ENCODE results near the gene HOXB6. TPM values are rescaled to one million over a fixed set of nuclear protein-coding genes. Genes with fewer than 3 reads are reported as not detected.

The HOXB6 gene
- total RNA-seq, 2 experiments from 2014 or later, result not detected

GRCh38 chr17:48564188-48565021, 40.4 kb downstream of the HOXB6 start:
- TF ChIP-seq CTCF (IDR thresholded peaks at IDR 0.05), result no peak
- Mint-ChIP-seq H3K4me3 (no peak overlapping the region), H3K9me3 (no peaks in the 10 kb centered on the region), H3K4me1 (ENCODE audit: low read depth) (peaks cover 7% of the 10 kb centered on the region), H3K36me3 (ENCODE audit: low read depth) (no peaks in the 10 kb centered on the region), H3K27me3 (peaks cover 5% of the 10 kb centered on the region), H3K27ac (no peak overlapping the region)
- intact Hi-C loops (cut with micrococcal nuclease), result no loop called here
- CTCF ChIA-PET, result no interaction called here
- POLR2A ChIA-PET, result interaction anchor here (0.6 to 1.8 kb wide), 2 partner anchors 21 to 141 kb away, joined by 3 to 6 read pairs; no protein-coding TSS in a partner anchor
- no peak for ATAC-seq
- no peak for DNase-seq

GRCh38 chr17:48563867-48564187, 41.0 kb downstream of the HOXB6 start:
- CTCF ChIA-PET, result no interaction called here

GRCh38 chr17:48563385-48563838, 41.4 kb downstream of the HOXB6 start:
- H3K4me3 Mint-ChIP-seq, result no peak overlapping the region
- no peak for DNase-seq
- H3K27me3 Mint-ChIP-seq, result peaks cover 2% of the 10 kb centered on the region
- H3K9me3 Mint-ChIP-seq, result no peaks in the 10 kb centered on the region
- ChIA-PET CTCF (interaction anchor here (1.2 kb wide), 1 partner anchor 187 kb away, joined by 4 read pairs; no protein-coding TSS in a partner anchor), POLR2A (interaction anchor here (0.6 to 1.8 kb wide), 2 partner anchors 20 to 344 kb away, joined by 5 to 6 read pairs; no protein-coding TSS in a partner anchor)
- H3K4me1 Mint-ChIP-seq (ENCODE audit: low read depth), result peaks cover 6% of the 10 kb centered on the region
- H3K36me3 Mint-ChIP-seq (ENCODE audit: low read depth), result no peaks in the 10 kb centered on the region
- no peak overlapping the region for H3K27ac Mint-ChIP-seq
- TF ChIP-seq CTCF (IDR thresholded peaks at IDR 0.05), result no peak
- intact Hi-C loops (cut with micrococcal nuclease), result no loop called here
- no peak for ATAC-seq

More at GRCh38 chr17:48563867-48564187, 41.0 kb downstream of the HOXB6 start:
- H3K9me3 Mint-ChIP-seq, result no peaks in the 10 kb centered on the region
- H3K4me3 Mint-ChIP-seq, result no peak overlapping the region
- DNase-seq, result no peak
- TF ChIP-seq CTCF (IDR thresholded peaks at IDR 0.05), result no peak
- ATAC-seq, result no peak
- intact Hi-C loops (cut with micrococcal nuclease), result no loop called here
- H3K4me1 Mint-ChIP-seq (ENCODE audit: low read depth), result peaks cover 7% of the 10 kb centered on the region
- POLR2A ChIA-PET, result interaction anchor here (1.8 kb wide), 1 partner anchor 20 kb away, joined by 6 read pairs; no protein-coding TSS in a partner anchor
- H3K27ac Mint-ChIP-seq, result no peak overlapping the region
- H3K36me3 Mint-ChIP-seq (ENCODE audit: low read depth), result no peaks in the 10 kb centered on the region
- H3K27me3 Mint-ChIP-seq, result peaks cover 4% of the 10 kb centered on the region

GRCh38 chr17:48562934-48563333, 41.9 kb downstream of the HOXB6 start:
- no peaks in the 10 kb centered on the region for H3K27me3 Mint-ChIP-seq
- H3K9me3 Mint-ChIP-seq, result no peaks in the 10 kb centered on the region
- no peak for DNase-seq
- ChIA-PET POLR2A (interaction anchor here (0.6 kb wide), 1 partner anchor 343 kb away, joined by 5 read pairs; no protein-coding TSS in a partner anchor), CTCF (interaction anchor here (1.2 kb wide), 1 partner anchor 187 kb away, joined by 4 read pairs; no protein-coding TSS in a partner anchor)
- no peak for ATAC-seq
- H3K4me3 Mint-ChIP-seq, result no peak overlapping the region
- H3K4me1 Mint-ChIP-seq (ENCODE audit: low read depth), result peaks cover 4% of the 10 kb centered on the region
- intact Hi-C loops (cut with micrococcal nuclease), result no loop called here
- no peak overlapping the region for H3K27ac Mint-ChIP-seq
- TF ChIP-seq CTCF (IDR thresholded peaks at IDR 0.05), result no peak
- no peaks in the 10 kb centered on the region for H3K36me3 Mint-ChIP-seq (ENCODE audit: low read depth)

Data from activated CD8-positive, alpha-beta T cell treated with anti-CD3 and anti-CD28 coated beads for 36 hours (primary cell).